Measurements from ENCODE around the gene TCEAL7. TPM values are rescaled to one million over a fixed set of nuclear protein-coding genes. Genes with fewer than 3 reads are reported as not detected.

TCEAL7 gene
- total and polyA plus RNA-seq, 4 donors: 0.49 to 1.1 (median 0.56) TPM

GRCh38 chrX:103343105-103343504 lies 13.1 kb downstream of the TCEAL7 start:
- TF ChIP-seq CTCF (IDR thresholded peaks at IDR 0.05; ENCODE audit: low read depth, low read length, missing input control): peak; percentile 69
- TF ChIP-seq MAX (IDR thresholded peaks at IDR 0.05): no peak
- TF ChIP-seq REST (IDR thresholded peaks at IDR 0.05): no peak
- TF ChIP-seq RXRA (IDR thresholded peaks at IDR 0.05): no peak
- peak; percentile 68 to 78 for TF ChIP-seq RAD21 (IDR thresholded peaks at IDR 0.05)
- Histone ChIP-seq H3K36me3 (ENCODE audit: control insufficient read depth in 4 of 4, insufficient read depth in 3 of 4, low read depth in 1 of 4, low read length in 3 of 4) (no peaks in the 10 kb centered on the region), H3K27ac (ENCODE audit: low read depth in 1 of 2, low read length in 2 of 2) (no peak overlapping the region), H3K27me3 (ENCODE audit: control insufficient read depth in 4 of 4, insufficient read depth in 4 of 4, low read length in 3 of 4) (peaks cover 0 to 2% (median 1%) of the 10 kb centered on the region in 4 donors), H3K4me3 (ENCODE audit: low read depth in 1 of 3, low read length in 3 of 3) (no peak overlapping the region), H3K9me3 (ENCODE audit: control insufficient read depth in 4 of 4, low read length in 3 of 4) (no peaks in the 10 kb centered on the region), H3K9ac (ENCODE audit: low read depth in 1 of 2, low read length in 2 of 2) (no peak overlapping the region), H3K4me1 (ENCODE audit: control insufficient read depth in 4 of 4, insufficient read depth in 4 of 4, low read length in 3 of 4) (no peaks in the 10 kb centered on the region)
- WGBS: 3% methylated on average over 2 of the region's 2 CpGs
- no peak for DNase-seq (ENCODE audit: low spot score)

GRCh38 chrX:103344606-103345005 lies 14.6 kb downstream of the TCEAL7 start:
- Histone ChIP-seq H3K27me3 (ENCODE audit: control insufficient read depth in 4 of 4, insufficient read depth in 4 of 4, low read length in 3 of 4) (peaks cover 0 to 6% (median 0%) of the 10 kb centered on the region in 4 donors), H3K9me3 (ENCODE audit: control insufficient read depth in 4 of 4, low read length in 3 of 4) (no peaks in the 10 kb centered on the region), H3K4me3 (ENCODE audit: low read depth in 1 of 3, low read length in 3 of 3) (no peak overlapping the region), H3K36me3 (ENCODE audit: control insufficient read depth in 4 of 4, insufficient read depth in 3 of 4, low read depth in 1 of 4, low read length in 3 of 4) (no peaks in the 10 kb centered on the region), H3K27ac (ENCODE audit: low read depth in 1 of 2, low read length in 2 of 2) (no peak overlapping the region), H3K4me1 (ENCODE audit: control insufficient read depth in 4 of 4, insufficient read depth in 4 of 4, low read length in 3 of 4) (no peaks in the 10 kb centered on the region), H3K9ac (ENCODE audit: low read depth in 1 of 2, low read length in 2 of 2) (no peak overlapping the region)
- WGBS: 74% methylated on average over 2 of the region's 2 CpGs
- no peak for DNase-seq (ENCODE audit: low spot score)
- no peak for TF ChIP-seq HNF4A (conservative IDR thresholded peaks at IDR 0.05)
- TF ChIP-seq FOXA1 (IDR thresholded peaks at IDR 0.05): no peak
- TF ChIP-seq TAF1 (conservative IDR thresholded peaks at IDR 0.05): no peak
- no peak for TF ChIP-seq REST (IDR thresholded peaks at IDR 0.05)
- TF ChIP-seq JUND (IDR thresholded peaks at IDR 0.05): no peak
- no peak for TF ChIP-seq ZBTB33 (IDR thresholded peaks at IDR 0.05)
- no peak for TF ChIP-seq RXRA (IDR thresholded peaks at IDR 0.05)
- no peak for TF ChIP-seq MAX (IDR thresholded peaks at IDR 0.05)
- no peak for TF ChIP-seq FOXA2 (IDR thresholded peaks at IDR 0.05)
- TF ChIP-seq NR2F2 (IDR thresholded peaks at IDR 0.05): no peak
- no peak for TF ChIP-seq HNF4G (IDR thresholded peaks at IDR 0.05)
- no peak for TF ChIP-seq YY1 (IDR thresholded peaks at IDR 0.05)
- TF ChIP-seq SP1 (IDR thresholded peaks at IDR 0.05): no peak
- no peak for TF ChIP-seq RAD21 (IDR thresholded peaks at IDR 0.05)
- no peak for TF ChIP-seq EGR1 (IDR thresholded peaks at IDR 0.05; ENCODE audit: low read depth in 2 of 2)
